ENCODE results near the gene TMEM271. TPM values are rescaled to one million over a fixed set of nuclear protein-coding genes. Genes with fewer than 3 reads are reported as not detected.
"Not testable (repeated sequence)": the region's sequence is repeated elsewhere in the genome, so short reads cannot be mapped to it uniquely, and the experiment has no call there.

TMEM271 gene
- total RNA-seq, 4 donors from 2014 or later: not detected

- H3K27me3 ChIP-seq: no peaks in the 10 kb centered on the region
- no peak for TF ChIP-seq POLR2A (IDR thresholded peaks at IDR 0.05)
- TF ChIP-seq CTCF (IDR thresholded peaks at IDR 0.05 in 4 of 5, conservative IDR thresholded peaks at IDR 0.05 in 1 of 5): no peak
- in situ Hi-C loops (cut with MboI; ENCODE audit: low sequenced_read_pairs in 4 of 4) (no loop called here), intact Hi-C loops (cut with DNase I; ENCODE audit: low total_unique reads) (no loop called here)
- H3K4me1 ChIP-seq: no peaks in the 10 kb centered on the region
- DNase-seq (no peak), ATAC-seq (no peak)
- no peaks in the 10 kb centered on the region for H3K9me3 ChIP-seq
- H3K27ac ChIP-seq: no peak overlapping the region
- no peaks in the 10 kb centered on the region for H3K36me3 ChIP-seq
- no peak overlapping the region for H3K4me3 ChIP-seq
These were observed 14.7 kb downstream of the TMEM271 start for GRCh38 chr4:561426-561825.

DNA sequence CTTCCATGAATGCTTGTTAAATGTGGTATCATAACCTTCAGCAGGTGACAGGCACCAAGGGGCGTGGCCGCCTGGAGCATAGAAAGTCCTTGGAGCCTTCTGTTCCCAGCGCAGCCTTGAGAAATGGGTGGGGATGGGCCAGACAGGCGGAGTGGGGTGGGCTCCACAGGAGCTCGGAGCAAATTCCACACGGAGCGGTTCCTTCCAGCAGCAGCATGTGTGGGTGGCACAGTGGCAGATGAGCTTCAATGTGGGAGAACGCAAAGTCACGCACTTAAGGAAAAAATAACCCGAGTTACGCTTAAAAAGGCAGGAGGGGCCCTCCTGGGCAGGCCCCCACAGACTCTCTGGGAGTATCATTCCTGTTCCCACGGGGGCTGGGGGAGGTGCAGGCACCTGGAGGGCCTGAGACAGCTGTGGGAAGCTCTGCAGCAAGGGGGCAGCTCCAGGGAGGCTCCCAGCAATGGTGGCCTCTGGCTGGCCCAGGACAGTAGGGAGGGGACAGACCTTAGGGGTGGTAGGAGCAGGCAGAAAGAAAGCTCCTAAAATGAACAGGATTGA, 15.3 kb downstream of the TMEM271 start:
- no peaks in the 10 kb centered on the region for H3K27me3 ChIP-seq
- intact Hi-C loops (cut with DNase I; ENCODE audit: low total_unique reads): no loop called here
- no peaks in the 10 kb centered on the region for H3K4me1 ChIP-seq
- H3K4me3 ChIP-seq: no peak overlapping the region
- TF ChIP-seq POLR2A (IDR thresholded peaks at IDR 0.05): no peak
- no peak for TF ChIP-seq CTCF (IDR thresholded peaks at IDR 0.05 in 4 of 5, conservative IDR thresholded peaks at IDR 0.05 in 1 of 5)
- no peaks in the 10 kb centered on the region for H3K9me3 ChIP-seq
- ATAC-seq (no peak), DNase-seq (no peak)
- in situ Hi-C loops (cut with MboI; ENCODE audit: low sequenced_read_pairs in 4 of 4): no loop called here
- no peaks in the 10 kb centered on the region for H3K36me3 ChIP-seq
- no peak overlapping the region for H3K27ac ChIP-seq

DNA sequence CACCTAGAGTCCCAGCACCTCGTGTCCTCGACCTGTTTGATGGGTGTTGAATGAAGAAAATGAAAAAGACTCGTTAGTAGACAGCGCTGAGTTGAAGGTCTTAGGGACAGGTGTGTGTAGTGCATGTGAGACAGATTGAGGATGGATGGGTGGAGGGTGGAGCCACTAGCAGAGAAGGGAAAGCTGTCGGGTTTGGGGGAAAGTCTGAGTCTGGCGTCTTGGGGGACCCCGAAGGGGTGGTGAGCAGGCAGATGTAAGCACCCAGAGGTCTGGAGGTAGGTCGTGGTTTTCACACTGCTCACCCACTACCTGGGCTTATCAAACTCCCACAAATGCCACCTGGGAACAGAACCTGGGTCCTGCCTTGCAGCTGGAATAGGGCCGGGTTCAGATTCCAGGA, 16.0 kb downstream of the TMEM271 start:
- no peak for TF ChIP-seq CTCF (IDR thresholded peaks at IDR 0.05 in 4 of 5, conservative IDR thresholded peaks at IDR 0.05 in 1 of 5)
- TF ChIP-seq POLR2A (IDR thresholded peaks at IDR 0.05): no peak
- H3K9me3 ChIP-seq: no peaks in the 10 kb centered on the region
- H3K4me3 ChIP-seq: no peak overlapping the region
- H3K27me3 ChIP-seq: no peaks in the 10 kb centered on the region
- no peaks in the 10 kb centered on the region for H3K4me1 ChIP-seq
- DNase-seq (no peak), ATAC-seq (no peak)
- in situ Hi-C loops (cut with MboI; ENCODE audit: low sequenced_read_pairs in 4 of 4): no loop called here
- no peaks in the 10 kb centered on the region for H3K36me3 ChIP-seq
- H3K27ac ChIP-seq: no peak overlapping the region
- intact Hi-C loops (cut with DNase I; ENCODE audit: low total_unique reads): no loop called here

DNA sequence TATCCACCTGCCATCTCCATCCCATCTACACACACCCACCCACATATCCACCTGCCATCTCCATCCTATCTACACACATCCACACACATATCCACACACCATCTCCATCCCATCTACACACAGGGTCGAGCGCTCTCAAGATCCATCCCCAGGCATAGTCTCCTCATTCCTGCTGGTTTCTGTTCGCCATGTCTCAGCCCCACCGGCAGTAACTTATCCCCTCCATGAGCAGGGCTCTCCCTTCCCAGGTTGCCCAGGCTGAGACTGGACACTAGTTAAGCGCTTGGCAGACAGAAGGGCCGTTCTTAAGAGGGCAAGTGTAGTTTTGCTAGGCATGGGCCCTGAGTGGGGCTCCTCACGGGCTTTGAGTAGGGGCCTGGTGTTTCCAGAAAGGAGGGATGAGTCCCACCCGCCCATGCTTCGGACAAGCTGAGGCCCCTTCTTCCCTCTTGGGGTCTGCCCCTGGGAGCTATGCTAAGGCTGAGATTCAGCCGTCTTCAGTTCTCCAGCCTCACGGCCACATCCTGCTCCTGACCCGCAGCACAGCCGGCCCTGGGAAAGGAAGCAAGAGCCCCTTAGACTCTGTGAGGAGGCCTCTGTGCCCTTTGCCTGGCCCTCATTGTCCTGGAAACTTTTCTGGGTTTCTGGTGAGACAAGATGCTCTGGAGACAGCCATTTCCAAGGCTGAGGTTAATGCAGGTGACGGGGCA, 20.4 kb downstream of the TMEM271 start:
- H3K9me3 ChIP-seq: no peaks in the 10 kb centered on the region
- H3K27ac ChIP-seq: no peak overlapping the region
- H3K36me3 ChIP-seq: no peaks in the 10 kb centered on the region
- no peaks in the 10 kb centered on the region for H3K27me3 ChIP-seq
- DNase-seq (no peak), ATAC-seq (no peak)
- TF ChIP-seq CTCF (IDR thresholded peaks at IDR 0.05 in 4 of 5, conservative IDR thresholded peaks at IDR 0.05 in 1 of 5) (no peak), POLR2A (IDR thresholded peaks at IDR 0.05) (no peak)
- no peak overlapping the region for H3K4me3 ChIP-seq
- intact Hi-C loops (cut with DNase I; ENCODE audit: low total_unique reads) (no loop called here), in situ Hi-C loops (cut with MboI; ENCODE audit: low sequenced_read_pairs in 4 of 4) (no loop called here)
- no peaks in the 10 kb centered on the region for H3K4me1 ChIP-seq

DNA sequence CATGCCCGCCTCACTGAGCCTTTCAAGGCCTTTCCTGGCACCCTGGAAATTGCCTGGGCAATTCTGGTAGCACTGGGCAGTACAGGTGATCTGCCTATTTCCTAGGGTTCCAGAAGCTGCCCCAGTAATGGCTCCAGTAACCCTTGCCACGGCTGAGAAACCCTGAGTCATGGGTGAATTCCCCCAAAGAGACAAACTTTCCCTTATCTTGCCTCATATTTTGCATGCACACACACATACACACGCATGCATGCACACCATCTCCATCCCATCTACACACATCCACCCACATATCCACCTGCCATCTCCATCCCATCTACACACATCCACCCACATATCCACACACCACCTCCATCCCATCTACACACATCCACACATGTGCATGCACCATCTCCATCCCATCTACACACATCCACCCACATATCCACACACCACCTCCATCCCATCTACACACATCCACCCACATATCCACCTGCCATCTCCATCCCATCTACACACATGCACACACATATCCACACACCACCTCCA, 21.2 kb downstream of the TMEM271 start:
- ATAC-seq; H3K9me3 ChIP-seq; in situ Hi-C loops (cut with MboI; ENCODE audit: low sequenced_read_pairs in 4 of 4); H3K4me1 ChIP-seq; H3K4me3 ChIP-seq; DNase-seq; H3K36me3 ChIP-seq; H3K27ac ChIP-seq; H3K27me3 ChIP-seq; intact Hi-C loops (cut with DNase I; ENCODE audit: low total_unique reads): not testable (repeated sequence)

Data from gastrocnemius medialis (tissue), 4 donors.